ES-I3 (cell line): ENCODE results near the gene PACS2.
"Not testable (repeated sequence)": the region's sequence is repeated elsewhere in the genome, so short reads cannot be mapped to it uniquely, and the experiment has no call there.

Source experiments
- H3K36me3 ChIP-seq: 2 replicates; pipeline ENCODE4 v1.6.1; 2013; ENCODE audit warnings: mild to moderate bottlenecking, low read length, control low read depth, moderate library complexity; ENCODE audit not compliant: insufficient read depth
- H3K4me1 ChIP-seq: 2 replicates; pipeline ENCODE4 v1.6.1; 2013; ENCODE audit warnings: mild to moderate bottlenecking, control low read depth, low read length; ENCODE audit not compliant: insufficient read depth
- H3K9ac ChIP-seq: 2 replicates; pipeline ENCODE4 v1.6.1; 2013; ENCODE audit warnings: low read depth, mild to moderate bottlenecking, low read length, moderate library complexity
- H3K9me3 ChIP-seq: 2 replicates; pipeline ENCODE4 v1.6.1; 2013; ENCODE audit warnings: mild to moderate bottlenecking, low read length, moderate library complexity; ENCODE audit not compliant: control insufficient read depth, insufficient read depth

The PACS2 gene

DNA sequence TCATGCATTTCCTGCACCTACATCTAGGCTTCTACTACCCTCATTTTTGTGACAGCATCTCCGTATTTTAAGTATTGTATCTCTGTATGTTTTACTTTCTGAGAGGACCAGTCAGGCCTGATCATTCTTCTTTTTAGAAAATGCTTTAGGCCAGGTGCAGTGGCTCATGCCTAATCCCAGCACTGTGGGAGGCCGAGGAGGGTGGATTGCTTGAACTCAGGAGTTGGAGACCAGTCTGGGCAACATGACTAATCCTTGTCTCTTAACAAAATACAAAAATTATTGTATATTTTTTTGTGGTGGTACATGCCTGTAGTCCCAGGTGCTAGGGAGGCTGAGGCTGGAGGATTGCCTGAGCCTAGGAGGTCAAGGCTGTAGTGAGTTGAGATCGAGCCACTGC lies 36.9 kb downstream of the PACS2 start:
- Histone ChIP-seq H3K9ac (no peak overlapping the region), H3K36me3 (no peaks in the 10 kb centered on the region)

GRCh38 chr14:105351920-105352851 lies 37.6 kb downstream of the PACS2 start:
- no peak overlapping the region for H3K9ac ChIP-seq
- no peaks in the 10 kb centered on the region for H3K9me3 ChIP-seq
- peaks cover 4% of the 10 kb centered on the region; the same call in 1 of the 2 replicates for H3K4me1 ChIP-seq
- H3K36me3 ChIP-seq: no peaks in the 10 kb centered on the region

More for the DNA sequence above, 36.9 kb downstream of the PACS2 start:
- H3K9me3 ChIP-seq: no peaks in the 10 kb centered on the region
- no peaks in the 10 kb centered on the region; the same call in 1 of the 2 replicates for H3K4me1 ChIP-seq

GRCh38 chr14:105353136-105353535 lies 38.6 kb downstream of the PACS2 start:
- Histone ChIP-seq H3K4me1 (peaks cover 4% of the 10 kb centered on the region; the same call in 1 of the 2 replicates), H3K36me3 (no peaks in the 10 kb centered on the region), H3K9me3 (no peaks in the 10 kb centered on the region), H3K9ac (no peak overlapping the region)

- H3K9me3 ChIP-seq: no peaks in the 10 kb centered on the region
- no peak overlapping the region for H3K9ac ChIP-seq
- no peaks in the 10 kb centered on the region for H3K36me3 ChIP-seq
- peaks cover 4% of the 10 kb centered on the region; the same call in 1 of the 2 replicates for H3K4me1 ChIP-seq
Observed at GRCh38 chr14:105354541-105354940, 40.0 kb downstream of the PACS2 start.

DNA sequence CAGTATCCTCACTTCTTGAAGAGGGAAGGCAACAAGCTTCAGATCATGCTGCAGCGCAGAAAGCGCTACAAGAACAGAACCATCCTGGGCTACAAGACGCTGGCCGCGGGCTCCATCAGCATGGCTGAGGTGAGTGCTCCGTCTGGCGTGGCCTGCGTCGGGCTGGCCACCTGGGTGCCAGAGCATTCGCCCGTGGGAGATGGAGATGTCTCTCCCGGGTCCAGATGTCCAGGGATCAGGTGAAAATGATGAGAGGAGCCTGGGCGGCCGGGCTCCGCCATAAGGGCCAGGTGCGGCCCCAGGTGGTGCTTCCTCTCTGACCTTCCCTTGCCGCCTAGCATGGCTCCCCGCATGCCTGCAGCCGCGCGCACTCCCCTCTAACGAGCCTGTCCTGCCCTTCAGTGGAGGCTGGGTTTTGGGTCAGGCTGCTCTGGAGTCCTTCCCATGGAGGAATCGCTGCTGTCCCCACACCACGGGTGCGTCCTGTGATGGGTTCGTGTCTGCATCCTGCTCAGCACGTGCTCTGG lies 40.6 kb downstream of the PACS2 start:
- Histone ChIP-seq H3K9me3 (no peaks in the 10 kb centered on the region), H3K4me1 (peaks cover 4% of the 10 kb centered on the region; the same call in 1 of the 2 replicates), H3K36me3 (no peaks in the 10 kb centered on the region), H3K9ac (no peak overlapping the region)

DNA sequence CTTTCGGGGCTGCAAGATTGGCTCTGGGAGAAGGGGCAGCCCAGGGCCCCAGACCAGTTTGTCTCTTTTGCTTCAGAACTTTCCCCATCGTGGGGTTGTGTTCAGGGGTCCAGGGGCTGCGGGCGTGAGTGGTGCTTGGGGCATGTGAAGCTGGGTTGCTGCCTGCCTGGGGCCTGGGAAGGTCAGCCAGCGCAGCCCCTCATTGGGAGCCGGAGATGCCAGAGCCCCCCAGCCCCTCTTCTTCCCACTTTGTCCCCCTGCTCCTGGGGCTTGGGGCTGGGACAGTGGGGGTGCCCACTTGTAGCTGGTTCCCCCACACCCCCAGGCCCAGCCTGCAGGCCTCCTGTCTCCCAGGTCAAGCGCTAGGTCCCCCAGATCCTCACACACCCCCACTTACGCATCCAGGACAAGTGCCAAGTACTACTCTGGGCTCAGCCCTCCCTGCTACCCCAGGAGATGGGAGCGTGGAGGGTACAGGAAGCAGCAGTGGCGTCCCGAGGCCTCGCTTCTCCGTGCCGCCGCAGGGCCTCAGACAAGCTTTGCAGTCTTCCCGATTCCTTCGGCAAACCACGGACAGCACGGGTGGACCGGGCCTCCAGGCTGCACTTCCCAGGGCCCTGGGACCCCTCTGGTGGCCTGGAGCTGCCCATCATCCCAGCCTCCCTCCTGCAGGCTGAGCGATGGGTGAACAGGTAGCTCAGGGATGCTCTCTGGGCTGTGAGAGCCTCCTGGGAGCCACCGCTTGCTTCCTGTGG lies 41.5 kb downstream of the PACS2 start:
- Histone ChIP-seq H3K4me1 (peaks cover 4% of the 10 kb centered on the region; the same call in 1 of the 2 replicates), H3K9me3 (no peaks in the 10 kb centered on the region), H3K9ac (no peak overlapping the region), H3K36me3 (no peaks in the 10 kb centered on the region)

- Histone ChIP-seq H3K36me3 (no peaks in the 10 kb centered on the region), H3K9me3 (no peaks in the 10 kb centered on the region), H3K4me1 (peaks cover 4% of the 10 kb centered on the region; the same call in 1 of the 2 replicates), H3K9ac (no peak overlapping the region)
Observed at GRCh38 chr14:105356927-105357326, 42.4 kb downstream of the PACS2 start.

GRCh38 chr14:105357626-105358025 lies 43.1 kb downstream of the PACS2 start:
- no peaks in the 10 kb centered on the region for H3K36me3 ChIP-seq
- no peaks in the 10 kb centered on the region for H3K9me3 ChIP-seq
- no peak overlapping the region for H3K9ac ChIP-seq
- peaks cover 4% of the 10 kb centered on the region; the same call in 1 of the 2 replicates for H3K4me1 ChIP-seq

- Histone ChIP-seq H3K9me3 (no peaks in the 10 kb centered on the region), H3K4me1 (peaks cover 4% of the 10 kb centered on the region; the same call in 1 of the 2 replicates), H3K36me3 (no peaks in the 10 kb centered on the region), H3K9ac (no peak overlapping the region)
Observed at GRCh38 chr14:105358140-105358846, 43.7 kb downstream of the PACS2 start.

DNA sequence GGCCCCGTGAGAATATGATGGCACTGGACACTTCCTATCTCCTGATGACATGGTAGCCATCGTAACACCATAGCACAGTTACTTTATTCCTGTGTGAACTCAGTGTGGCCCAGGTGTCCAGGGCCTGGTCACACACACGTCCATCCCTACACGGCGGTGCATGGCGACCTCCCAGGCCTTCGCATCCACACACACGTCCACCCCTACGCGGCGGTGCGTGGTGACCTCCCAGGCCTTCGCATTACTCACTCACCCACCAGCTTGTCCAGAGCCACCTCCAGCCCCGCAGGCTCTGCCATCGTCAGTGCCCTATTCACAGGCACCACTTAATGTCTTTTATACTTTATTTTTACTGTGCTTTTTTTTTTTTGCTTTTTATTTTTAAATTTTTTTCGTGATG lies 44.4 kb downstream of the PACS2 start:
- Histone ChIP-seq H3K4me1 (peaks cover 4% of the 10 kb centered on the region; the same call in 1 of the 2 replicates), H3K36me3 (no peaks in the 10 kb centered on the region), H3K9me3 (no peaks in the 10 kb centered on the region), H3K9ac (no peak overlapping the region)

- H3K9me3 ChIP-seq, H3K36me3 ChIP-seq, H3K4me1 ChIP-seq, H3K9ac ChIP-seq: not testable (repeated sequence)
Observed at GRCh38 chr14:105361412-105361811, 46.9 kb downstream of the PACS2 start.

- no peaks in the 10 kb centered on the region for H3K36me3 ChIP-seq
- no peaks in the 10 kb centered on the region for H3K9me3 ChIP-seq
- H3K9ac ChIP-seq: no peak overlapping the region
- H3K4me1 ChIP-seq: no peaks in the 10 kb centered on the region
Observed at GRCh38 chr14:105363847-105364708, 49.5 kb downstream of the PACS2 start.

DNA sequence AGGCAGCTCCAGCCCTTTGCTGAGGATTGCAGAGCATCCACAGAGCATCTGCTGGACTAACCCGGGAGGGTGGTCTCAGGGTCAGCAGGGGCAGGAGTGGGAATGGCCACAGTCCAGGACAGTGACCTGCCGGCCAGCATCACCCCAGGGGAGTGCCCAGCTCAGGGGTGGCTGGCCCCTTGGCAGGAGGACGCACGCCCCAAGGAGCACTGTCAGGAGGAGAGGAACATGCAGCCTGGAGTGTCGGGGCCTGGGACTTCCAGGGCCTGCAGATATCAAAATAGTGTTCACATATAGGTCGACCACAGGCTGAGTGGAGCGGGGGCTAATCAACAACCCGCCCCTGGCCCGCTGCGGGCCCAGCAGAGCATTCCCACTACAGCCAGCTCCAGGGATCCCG lies 50.6 kb downstream of the PACS2 start:
- no peaks in the 10 kb centered on the region for H3K9me3 ChIP-seq
- H3K9ac ChIP-seq: no peak overlapping the region
- no peaks in the 10 kb centered on the region; the same call in 1 of the 2 replicates for H3K36me3 ChIP-seq
- H3K4me1 ChIP-seq: no peaks in the 10 kb centered on the region
